IMR-90 (cell line): ENCODE data around the gene GLYAT. TPM values are rescaled to one million over a fixed set of nuclear protein-coding genes. Genes with fewer than 3 reads are reported as not detected.

Experiments used
- ATAC-seq: fragments of 200-7000 bp; cut with Tn5 transposase; 2 replicates; pipeline ENCODE4 v1.9.1; 2020; ENCODE audit warnings: low read depth, mild to moderate bottlenecking, moderate library complexity
- BruUV-seq: library from RNA; stranded (reverse); fragments of 400-500 nt; replicated peaks from 2 replicates; lab custom pipeline; 2021; lab: Mats Ljungman, UMichigan
- CTCF ChIA-PET: fragments of 300-600 bp; formaldehyde crosslinking; extraction: SDS; loops from one replicate; lab custom pipeline; 2021; ENCODE audit warnings: antibody characterized with exemption; lab: Yijun Ruan, JAX
- POLR2A ChIA-PET: fragments of 300-600 bp; sonication (Branson Sonifier 250); formaldehyde crosslinking; loops from one replicate; lab custom pipeline; 2022; ENCODE audit warnings: antibody characterized with exemption; ENCODE audit not compliant: unreplicated experiment; lab: Charles Lee
- DNase-seq: peaks from one replicate; pipeline ENCODE4 v3.0.0; 2013
- H2AFZ ChIP-seq: replicated peaks from 2 replicates; pipeline ENCODE3; 2013; ENCODE audit warnings: low read length, mild to moderate bottlenecking; ENCODE audit not compliant: poor library complexity
- H2AK5ac ChIP-seq: 2 replicates; pipeline ENCODE4 v1.6.1; 2013; ENCODE audit warnings: low read depth, low read length, inconsistent platforms
- H2AK9ac ChIP-seq: replicated peaks from 2 replicates; pipeline ENCODE3; 2013; ENCODE audit warnings: mild to moderate bottlenecking, low read depth, low read length, moderate library complexity; ENCODE audit not compliant: poor library complexity
- H2BK120ac ChIP-seq: 2 replicates; pipeline ENCODE4 v1.6.1; 2013; ENCODE audit warnings: low read depth, low read length, inconsistent platforms
- H2BK15ac ChIP-seq: 3 replicates; pipeline ENCODE4 v1.6.1; 2013; ENCODE audit warnings: low read depth, low read length, inconsistent platforms
- H2BK20ac ChIP-seq: 2 replicates; pipeline ENCODE4 v1.6.1; 2013; ENCODE audit warnings: low read depth, mild to moderate bottlenecking, inconsistent platforms, low read length, moderate library complexity
- H2BK5ac ChIP-seq: 2 replicates; pipeline ENCODE4 v1.6.1; 2013; ENCODE audit warnings: mild to moderate bottlenecking, low read depth, low read length, inconsistent platforms; ENCODE audit not compliant: poor library complexity, severe bottlenecking
- H3K14ac ChIP-seq: replicated peaks from 2 replicates; pipeline ENCODE4 v1.6.1; 2013; ENCODE audit warnings: low read depth, low read length, inconsistent platforms
- H3K18ac ChIP-seq: 2 replicates; pipeline ENCODE4 v1.6.1; 2013; ENCODE audit warnings: low read depth, low read length, control low read depth
- H3K23ac ChIP-seq: 2 replicates; pipeline ENCODE4 v1.6.1; 2013; ENCODE audit warnings: low read depth, low read length, inconsistent platforms
- H3K27ac ChIP-seq: 2 replicates; pipeline ENCODE4 v1.5.1; 2013; ENCODE audit warnings: mild to moderate bottlenecking, control low read depth, low read length; ENCODE audit not compliant: insufficient read depth
- H3K27me3 ChIP-seq: 2 replicates; pipeline ENCODE4 v1.6.1; 2013; ENCODE audit warnings: low read length; ENCODE audit not compliant: control insufficient read depth, insufficient read depth
- H3K36me3 ChIP-seq: 2 replicates; pipeline ENCODE4 v1.6.1; 2013; ENCODE audit warnings: low read length, mixed read lengths; ENCODE audit not compliant: control insufficient read depth, insufficient read depth
- H3K4ac ChIP-seq: 2 replicates; pipeline ENCODE4 v1.6.1; 2013; ENCODE audit warnings: low read depth, low read length, inconsistent platforms
- H3K4me1 ChIP-seq: 2 replicates; pipeline ENCODE4 v1.6.1; 2013; ENCODE audit warnings: low read length, mixed read lengths; ENCODE audit not compliant: control insufficient read depth, insufficient read depth
- H3K4me2 ChIP-seq: 2 replicates; pipeline ENCODE4 v1.6.1; 2013; ENCODE audit warnings: low read depth, mild to moderate bottlenecking, control low read depth, low read length, moderate library complexity
- H3K4me3 ChIP-seq: 2 replicates; pipeline ENCODE4 v1.5.1; 2013; ENCODE audit warnings: low read depth, mild to moderate bottlenecking, control low read depth, low read length, moderate library complexity; ENCODE audit not compliant: insufficient read depth
- H3K56ac ChIP-seq: 2 replicates; pipeline ENCODE4 v1.6.1; 2013; ENCODE audit warnings: low read length, inconsistent platforms; ENCODE audit not compliant: insufficient read depth; ENCODE audit errors: extremely low read depth
- H3K79me1 ChIP-seq, 2 experiments: 2 replicates each; pipeline ENCODE4 v1.6.1; 2013; ENCODE audit warnings: low read length in 2 of 2, inconsistent platforms in 1 of 2, low read depth in 1 of 2
- H3K9ac ChIP-seq: 2 replicates; pipeline ENCODE4 v1.6.1; 2013; ENCODE audit warnings: low read depth, low read length, control low read depth
- H3K9me1 ChIP-seq: 2 replicates; pipeline ENCODE4 v1.6.1; 2013; ENCODE audit warnings: low read length, inconsistent platforms; ENCODE audit not compliant: insufficient read depth
- H3K9me3 ChIP-seq: 2 replicates; pipeline ENCODE4 v1.6.1; 2013; ENCODE audit warnings: low read length; ENCODE audit not compliant: control insufficient read depth, insufficient read depth
- H4K20me1 ChIP-seq: 2 replicates; pipeline ENCODE4 v1.6.1; 2013; ENCODE audit warnings: low read length, inconsistent platforms; ENCODE audit not compliant: insufficient read depth
- H4K5ac ChIP-seq: 2 replicates; pipeline ENCODE4 v1.6.1; 2013; ENCODE audit warnings: mild to moderate bottlenecking, low read depth, low read length, control low read depth
- H4K8ac ChIP-seq, 2 experiments: 2 replicates each; pipeline ENCODE4 v1.6.1; 2013; ENCODE audit warnings: low read depth in 2 of 2, low read length in 2 of 2, control low read depth in 1 of 2, inconsistent platforms in 1 of 2
- H4K91ac ChIP-seq: 2 replicates; pipeline ENCODE4 v1.6.1; 2013; ENCODE audit warnings: low read depth, low read length, inconsistent platforms; ENCODE audit not compliant: insufficient read depth
- MAZ ChIP-seq: IDR thresholded peaks from 2 replicates; pipeline ENCODE4 v1.6.1; 2012; ENCODE audit warnings: low read depth, mild to moderate bottlenecking, low read length, improper control_type of control experiment, moderate library complexity, borderline replicate concordance
- MXI1 ChIP-seq: IDR thresholded peaks from 2 replicates; pipeline ENCODE4 v1.6.1; 2012; ENCODE audit warnings: low read depth, mild to moderate bottlenecking, low read length, moderate library complexity, borderline replicate concordance
- RCOR1 ChIP-seq: IDR thresholded peaks from 2 replicates; pipeline ENCODE4 v1.6.1; 2012; ENCODE audit warnings: mild to moderate bottlenecking, low read length, improper control_type of control experiment; ENCODE audit not compliant: insufficient replicate concordance
- RFX5 ChIP-seq: IDR thresholded peaks from 2 replicates; pipeline ENCODE4 v1.8.0; 2012; ENCODE audit warnings: low read depth, mild to moderate bottlenecking, low read length, moderate library complexity
- WGBS, 2 experiments: methylation state at CpG; one replicate each; pipeline versions ENCODE4 v1.1.5 to v1.1.7; 2013; ENCODE audit warnings: missing lambda C conversion rate in 2 of 2; ENCODE audit not compliant: insufficient read length in 1 of 2; ENCODE audit errors: extremely low coverage in 2 of 2; 5-methylcytosine and 5-hydroxymethylcytosine counted together
- dilution Hi-C: fragments of 300-500 bp; cut with HindIII; formaldehyde crosslinking; loops from one replicate; pipeline ENCODE4 v1.14.3; 2018; ENCODE audit warnings: low sequenced_read_pairs; ENCODE audit not compliant: unreplicated experiment
- in situ Hi-C: fragments of 300-500 bp; cut with MboI; formaldehyde crosslinking; loops from 3 replicates; pipeline ENCODE4 v1.14.3; 2019; ENCODE audit warnings: low sequenced_read_pairs, inconsistent platforms, mixed read lengths
- intact Hi-C: fragments of 100-400 bp; cut with micrococcal nuclease; formaldehyde crosslinking; loops from 2 replicates; pipeline ENCODE4 v1.10.0; 2022
- polyA plus RNA-seq, 3 experiments: library from polyadenylated mRNA; depleted of rRNA; stranded (reverse); fragments of >200 nt; gene quantifications; 2 replicates each; pipeline ENCODE4 v1.2.3, GENCODE V29; 2012; ENCODE audit warnings: low replicate concordance in 1 of 3
- total RNA-seq: library from RNA; depleted of rRNA; stranded (reverse); fragments of >200 nt; gene quantifications from 2 replicates; pipeline ENCODE4 v1.2.3, GENCODE V29; 2012

The GLYAT gene
- total and polyA plus RNA-seq, 2 of the 4 experiments (the other 2 are of a cell fraction), result not detected

GRCh38 chr11:58659910-58660570 is 71.7 kb downstream of the GLYAT start:
- Histone ChIP-seq H3K14ac (no peak overlapping the region), H3K4ac (no peak overlapping the region), H3K4me1 (peaks cover 2% of the 10 kb centered on the region; the same call in 1 of the 2 replicates), H3K56ac (no peak overlapping the region), H2BK20ac (no peak overlapping the region), H2BK120ac (no peak overlapping the region), H3K36me3 (no peaks in the 10 kb centered on the region), H3K4me3 (no peak overlapping the region), H2AFZ (no peak overlapping the region), H3K27me3 (peaks cover 1% of the 10 kb centered on the region; the same call in 1 of the 2 replicates), H3K9me1 (no peaks in the 10 kb centered on the region), H4K20me1 (no peaks in the 10 kb centered on the region), H4K91ac (no peak overlapping the region), H3K18ac (no peak overlapping the region), H2AK9ac (no peak overlapping the region), H4K5ac (no peak overlapping the region), H4K8ac (no peak overlapping the region), H2BK15ac (no peak overlapping the region), H3K23ac (no peak overlapping the region), H2BK5ac (no peak overlapping the region), H3K79me1 (no peaks in the 10 kb centered on the region), H3K27ac (no peak overlapping the region), H2AK5ac (no peak overlapping the region), H3K4me2 (no peak overlapping the region), H3K9ac (no peak overlapping the region), H3K9me3 (no peaks in the 10 kb centered on the region)
- in situ Hi-C loops, result no loop called here
- DNase-seq (no peak), ATAC-seq (peak; percentile 27; the same call in 1 of the 2 replicates)
- dilution Hi-C loops, result no loop called here
- no peak for TF ChIP-seq RCOR1
- TF ChIP-seq RFX5, result no peak
- TF ChIP-seq MXI1, result no peak
- TF ChIP-seq MAZ, result no peak
- POLR2A ChIA-PET, result no interaction called here
- whole genome bisulfite sequencing, 2 experiments, result no CpG with 5 or more reads among the region's 5 CpGs
- no TSS peak for BruUV-seq
- CTCF ChIA-PET, result no interaction called here
- intact Hi-C loops, result no loop called here
